ENCODE results near the gene EIF3C.
"Not testable (repeated sequence)": the region's sequence is repeated elsewhere in the genome, so short reads cannot be mapped to it uniquely, and the experiment has no call there.

The EIF3C gene

GRCh38 chr16:28749997-28750465, 38.8 kb downstream of the EIF3C start:
- not testable (repeated sequence) for DNase-seq

GRCh38 chr16:28750469-28751067, 39.3 kb downstream of the EIF3C start:
- DNase-seq: not testable (repeated sequence)

- DNase-seq: not testable (repeated sequence)
Measured at GRCh38 chr16:28751487-28751886, 40.2 kb downstream of the EIF3C start, which contains the start of gene NPIPB9. Gene NPIPB9 (plus strand): TSS chr16:28751787.

- not testable (repeated sequence) for DNase-seq
Measured at GRCh38 chr16:28781697-28782096, 70.4 kb downstream of the EIF3C start.

- DNase-seq: not testable (repeated sequence)
Measured at GRCh38 chr16:28782357-28782756, 71.1 kb downstream of the EIF3C start.
